GM23338 (cell line): ENCODE measurements around the gene TUBGCP4. TPM values are rescaled to one million over a fixed set of nuclear protein-coding genes. Genes with fewer than 3 reads are reported as not detected.

Experiments used
- ATAC-seq: fragments of 200-7000 bp; cut with Tn5 transposase; 3 replicates; pipeline ENCODE4 v1.9.1; 2020
- DNase-seq: peaks from one replicate; pipeline ENCODE4 v3.0.0-alpha.2; 2015; ENCODE audit warnings: low spot score
- H2AFZ ChIP-seq: fragments of 200-600 bp; sonication (generic); 2 replicates; pipeline ENCODE4 v1.8.0; 2016; ENCODE audit warnings: antibody characterized with exemption, mild to moderate bottlenecking, moderate library complexity
- H3F3A ChIP-seq: fragments of 200-600 bp; sonication (generic); replicated peaks from 2 replicates; pipeline ENCODE4 v1.8.0; 2017; ENCODE audit warnings: antibody characterized with exemption, mixed run types, low read depth
- H3K27ac ChIP-seq: fragments of 200-600 bp; sonication (generic); 2 replicates; pipeline ENCODE4 v1.6.1; 2016; ENCODE audit warnings: low read depth
- H3K27me3 ChIP-seq: fragments of 200-600 bp; sonication (generic); 2 replicates; pipeline ENCODE4 v1.8.0; 2016; ENCODE audit warnings: mild to moderate bottlenecking, mixed run types, moderate library complexity; ENCODE audit not compliant: insufficient read depth
- H3K36me3 ChIP-seq: fragments of 200-600 bp; sonication (generic); 2 replicates; pipeline ENCODE4 v1.8.0; 2016; ENCODE audit warnings: mild to moderate bottlenecking; ENCODE audit not compliant: insufficient read depth
- H3K4me1 ChIP-seq: fragments of 200-600 bp; sonication (generic); 2 replicates; pipeline ENCODE4 v1.8.0; 2016; ENCODE audit warnings: mild to moderate bottlenecking, moderate library complexity; ENCODE audit not compliant: insufficient read depth
- H3K4me2 ChIP-seq: fragments of 200-600 bp; sonication (generic); 2 replicates; pipeline ENCODE4 v1.7.1; 2017; ENCODE audit warnings: mixed run types
- H3K4me3 ChIP-seq: fragments of 200-600 bp; sonication (generic); 2 replicates; pipeline ENCODE4 v1.6.1; 2016; ENCODE audit warnings: mixed run types
- H3K79me2 ChIP-seq: fragments of 200-600 bp; sonication (generic); replicated peaks from 2 replicates; pipeline ENCODE4 v1.8.0; 2017; ENCODE audit warnings: mild to moderate bottlenecking; ENCODE audit not compliant: insufficient read depth
- H3K9me2 ChIP-seq: fragments of 200-600 bp; sonication (generic); 2 replicates; pipeline ENCODE4 v1.8.0; 2017; ENCODE audit not compliant: insufficient read depth
- H4K20me1 ChIP-seq: fragments of 200-600 bp; sonication (generic); replicated peaks from 2 replicates; pipeline ENCODE4 v1.8.0; 2017; ENCODE audit warnings: mild to moderate bottlenecking; ENCODE audit not compliant: insufficient read depth
- H3K27ac Mint-ChIP-seq: 2 replicates; pipeline ENCODE4 v1.8.0; 2020; ENCODE audit warnings: inconsistent platforms, mild to moderate bottlenecking, moderate library complexity, mixed read lengths
- H3K27me3 Mint-ChIP-seq: 3 replicates; pipeline ENCODE4 v1.8.0; 2022; ENCODE audit warnings: low read depth, mild to moderate bottlenecking, moderate library complexity, mixed read lengths, inconsistent platforms; ENCODE audit not compliant: insufficient read depth, poor library complexity
- H3K36me3 Mint-ChIP-seq: 3 replicates; pipeline ENCODE4 v1.8.0; 2021; ENCODE audit warnings: low read depth, mild to moderate bottlenecking, inconsistent platforms, moderate library complexity, mixed read lengths
- H3K4me1 Mint-ChIP-seq: 3 replicates; pipeline ENCODE4 v1.8.0; 2020; ENCODE audit warnings: mild to moderate bottlenecking, inconsistent platforms, mixed read lengths
- H3K4me3 Mint-ChIP-seq: 3 replicates; pipeline ENCODE4 v1.8.0; 2021; ENCODE audit warnings: moderate library complexity, mild to moderate bottlenecking, inconsistent platforms, mixed read lengths
- H3K9me3 Mint-ChIP-seq: 3 replicates; pipeline ENCODE4 v1.8.0; 2020; ENCODE audit warnings: moderate library complexity, mild to moderate bottlenecking, inconsistent platforms, mixed read lengths
- CTCF ChIP-seq, 2 experiments: fragments of 200-600 bp in 1 of 2; sonication (generic) in 1 of 2; conservative IDR thresholded peaks; 2 replicates each; pipeline versions ENCODE4 v1.5.1 to v1.6.1; 2016 to 2017; ENCODE audit warnings: antibody characterized with exemption in 2 of 2, low read depth in 2 of 2, mild to moderate bottlenecking in 2 of 2, moderate library complexity in 1 of 2
- ETS1 ChIP-seq: IDR thresholded peaks from 2 replicates; pipeline ENCODE4 v1.6.1; 2016; ENCODE audit warnings: antibody characterized with exemption
- JUNB ChIP-seq: IDR thresholded peaks from one replicate; pipeline ENCODE4 v1.6.1; 2016; ENCODE audit warnings: antibody characterized with exemption; ENCODE audit not compliant: unreplicated experiment
- REST ChIP-seq: IDR thresholded peaks from one replicate; pipeline ENCODE4 v1.6.1; 2018; ENCODE audit warnings: antibody characterized with exemption; ENCODE audit not compliant: unreplicated experiment
- STAT1 ChIP-seq: IDR thresholded peaks from one replicate; pipeline ENCODE4 v1.6.1; 2016; ENCODE audit warnings: antibody characterized with exemption; ENCODE audit not compliant: unreplicated experiment
- ZNF114 ChIP-seq: fragments of 250-450 bp; sonication (Bioruptor Pico); IDR thresholded peaks from 2 replicates; pipeline ENCODE4 v1.5.0; 2020; ENCODE audit warnings: mild to moderate bottlenecking, moderate library complexity
- polyA plus RNA-seq: library from polyadenylated mRNA; unstranded; fragments of >200 nt; fragmentation: Nextera tagmentation; extraction: Ambion mirVana; gene quantifications from 2 replicates; pipeline ENCODE4 v1.2.1, GENCODE V29; 2016
- total RNA-seq: library from RNA; depleted of rRNA; stranded (reverse); fragments of >200 nt; shearing (Covaris generic); gene quantifications from 2 replicates; pipeline ENCODE4 v1.2.3, GENCODE V29; 2014

TUBGCP4 gene
- total and polyA plus RNA-seq, 2 experiments from 2014 or later: 10.6 to 18.0 TPM

- TF ChIP-seq CTCF (conservative IDR thresholded peaks at IDR 0.05; ENCODE audit: low read depth in 2 of 2): no peak
- TF ChIP-seq REST: no peak
- TF ChIP-seq STAT1: no peak
- TF ChIP-seq JUNB: no peak
- TF ChIP-seq ETS1: no peak
Measured at GRCh38 chr15:43361313-43361903, 9.5 kb upstream of the TUBGCP4 start (continued).

- no peak overlapping the region for H3K27ac ChIP-seq
- peaks cover 21% of the 10 kb centered on the region; the same call in 1 of the 2 replicates for H3K36me3 ChIP-seq
- no peaks in the 10 kb centered on the region for H3K9me2 ChIP-seq
- H3K36me3 Mint-ChIP-seq: peaks cover 46% of the 10 kb centered on the region
- H3K9me3 Mint-ChIP-seq: no peaks in the 10 kb centered on the region
- H3K27ac Mint-ChIP-seq: peak overlapping the region; percentile 79
- H4K20me1 ChIP-seq: peaks cover 18% of the 10 kb centered on the region
- peaks cover 13% of the 10 kb centered on the region for H3K27me3 Mint-ChIP-seq
- peaks cover 15% of the 10 kb centered on the region for H3K4me1 ChIP-seq
- TF ChIP-seq REST (peak; percentile 57), ZNF114 (no peak)
- peaks cover 25% of the 10 kb centered on the region; the same call in 2 of the 3 replicates for H3K4me1 Mint-ChIP-seq
- peak; percentile 62 for ATAC-seq
- DNase-seq: peak; percentile 66
- peak overlapping the region; percentile 100 for H3K4me2 ChIP-seq
- H3K4me3 ChIP-seq: peak overlapping the region; percentile 99
- peak overlapping the region; percentile 99 for H3K4me3 Mint-ChIP-seq
- 0 out of 2 replicates have a peak, but pooled peaks cover 5% of the 10 kb centered on the region for H3F3A ChIP-seq
- H2AFZ ChIP-seq: peak overlapping the region; percentile 98
- peaks cover 55% of the 10 kb centered on the region for H3K79me2 ChIP-seq
- no peaks in the 10 kb centered on the region for H3K27me3 ChIP-seq
Measured at GRCh38 chr15:43370310-43370974, 459 bp upstream of the TUBGCP4 start.
